BJ (cell line): ENCODE data around the gene TMEFF2. TPM values are rescaled to one million over a fixed set of nuclear protein-coding genes. Genes with fewer than 3 reads are reported as not detected.

ENCODE experiments used
- CTCF ChIA-PET: fragments of 350-600 bp; formaldehyde crosslinking; extraction: SDS; loops from one replicate; lab custom pipeline; 2021; ENCODE audit warnings: antibody characterized with exemption, inconsistent platforms; lab: Yijun Ruan, JAX
- POLR2A ChIA-PET: fragments of 300-600 bp; sonication (Branson Sonifier 250); formaldehyde crosslinking; extraction: SDS; loops from one replicate; lab custom pipeline; 2021; ENCODE audit warnings: antibody characterized with exemption; lab: Charles Lee
- DNase-seq: peaks from one replicate; pipeline ENCODE4 v3.0.0-alpha.2; 2011; ENCODE audit warnings: low read depth
- H3K27me3 ChIP-seq: 2 replicates; pipeline ENCODE4 v1.6.0; 2011; ENCODE audit warnings: low read length; ENCODE audit not compliant: control insufficient read depth, insufficient read depth
- H3K36me3 ChIP-seq: 2 replicates; pipeline ENCODE4 v1.5.1; 2011; ENCODE audit warnings: low read length; ENCODE audit not compliant: control insufficient read depth, insufficient read depth
- H3K4me3 ChIP-seq: 2 replicates; pipeline ENCODE4 v1.5.1; 2011; ENCODE audit warnings: low read depth, mild to moderate bottlenecking, control low read depth, low read length
- CTCF ChIP-seq: IDR thresholded peaks from 2 replicates; pipeline ENCODE4 v1.5.1; 2011; ENCODE audit warnings: low read depth, mild to moderate bottlenecking, control low read depth, inconsistent platforms, low read length, moderate library complexity; ENCODE audit not compliant: insufficient read depth
- polyA plus RNA-seq: library from polyadenylated mRNA; depleted of rRNA; stranded (reverse); fragments of >200 nt; gene quantifications from 2 replicates; pipeline ENCODE4 v1.2.3, GENCODE V29; 2011

TMEFF2 gene
- polyA plus RNA-seq, 1 experiment, result 0.33 TPM

GRCh38 chr2:192053921-192054320 is 140.8 kb downstream of the TMEFF2 start:
- no peaks in the 10 kb centered on the region for H3K27me3 ChIP-seq
- no peak for DNase-seq
- TF ChIP-seq CTCF, result no peak
- H3K36me3 ChIP-seq, result no peaks in the 10 kb centered on the region
- H3K4me3 ChIP-seq, result no peak overlapping the region
- ChIA-PET CTCF (no interaction called here), POLR2A (no interaction called here)

- POLR2A ChIA-PET, result no interaction called here
Measured at GRCh38 chr2:192051533-192051932, 143.2 kb downstream of the TMEFF2 start.

GRCh38 chr2:192049362-192049761 is 145.4 kb downstream of the TMEFF2 start:
- CTCF ChIA-PET, result no interaction called here
- no peak for TF ChIP-seq CTCF
- H3K36me3 ChIP-seq, result no peaks in the 10 kb centered on the region
- no peak overlapping the region for H3K4me3 ChIP-seq
- POLR2A ChIA-PET, result no interaction called here
- no peak for DNase-seq
- no peaks in the 10 kb centered on the region for H3K27me3 ChIP-seq

More at GRCh38 chr2:192051533-192051932, 143.2 kb downstream of the TMEFF2 start:
- H3K4me3 ChIP-seq, result no peak overlapping the region
- TF ChIP-seq CTCF, result no peak
- no peak for DNase-seq
- H3K27me3 ChIP-seq, result no peaks in the 10 kb centered on the region
- no peaks in the 10 kb centered on the region for H3K36me3 ChIP-seq
- CTCF ChIA-PET, result no interaction called here

- no peak for DNase-seq
- POLR2A ChIA-PET, result interaction anchor here (0.6 kb wide), 1 partner anchor 19 kb away, joined by 5 read pairs; no protein-coding TSS in a partner anchor
- Histone ChIP-seq H3K36me3 (no peaks in the 10 kb centered on the region), H3K4me3 (no peak overlapping the region), H3K27me3 (no peaks in the 10 kb centered on the region)
- CTCF ChIA-PET, result interaction anchor here (0.8 kb wide), 1 partner anchor 235 kb away, joined by 3 read pairs; no protein-coding TSS in a partner anchor
- TF ChIP-seq CTCF, result no peak
Measured at GRCh38 chr2:192047315-192048107, 147.2 kb downstream of the TMEFF2 start.

- ChIA-PET POLR2A (no interaction called here), CTCF (interaction anchor here (0.7 kb wide), 1 partner anchor 14 kb away, joined by 3 read pairs; no protein-coding TSS in a partner anchor)
- Histone ChIP-seq H3K36me3 (no peaks in the 10 kb centered on the region), H3K4me3 (no peak overlapping the region), H3K27me3 (no peaks in the 10 kb centered on the region)
- DNase-seq, result no peak
- no peak for TF ChIP-seq CTCF
Measured at GRCh38 chr2:192044496-192044895, 150.2 kb downstream of the TMEFF2 start.
